ENCODE data around the gene GPC4. TPM values are rescaled to one million over a fixed set of nuclear protein-coding genes. Genes with fewer than 3 reads are reported as not detected.

The GPC4 gene
- total RNA-seq, 1 donor, result 8.3 TPM

DNA sequence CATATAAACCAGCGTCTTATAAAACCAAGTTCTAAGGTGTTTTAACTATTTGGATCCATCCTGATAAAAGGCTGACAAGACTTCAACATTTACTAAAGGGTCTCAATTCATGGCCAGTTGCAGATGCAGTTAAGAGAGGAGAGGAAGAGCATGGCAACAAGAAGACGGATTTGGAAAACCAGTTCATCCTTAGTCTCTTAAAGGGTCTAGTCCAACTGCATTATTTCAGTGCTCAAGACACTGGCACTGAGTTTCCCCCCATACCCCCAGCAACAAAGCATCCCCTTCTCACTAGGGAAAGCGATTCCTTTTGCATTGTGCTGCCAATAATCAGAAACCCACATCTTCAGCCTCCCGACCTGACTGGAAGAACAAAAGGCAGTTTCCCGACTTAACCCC is 106.8 kb downstream of the GPC4 start:
- no peak for DNase-seq (ENCODE audit: insufficient read length, low spot score, missing footprints)
- TF ChIP-seq, protein P1, sequence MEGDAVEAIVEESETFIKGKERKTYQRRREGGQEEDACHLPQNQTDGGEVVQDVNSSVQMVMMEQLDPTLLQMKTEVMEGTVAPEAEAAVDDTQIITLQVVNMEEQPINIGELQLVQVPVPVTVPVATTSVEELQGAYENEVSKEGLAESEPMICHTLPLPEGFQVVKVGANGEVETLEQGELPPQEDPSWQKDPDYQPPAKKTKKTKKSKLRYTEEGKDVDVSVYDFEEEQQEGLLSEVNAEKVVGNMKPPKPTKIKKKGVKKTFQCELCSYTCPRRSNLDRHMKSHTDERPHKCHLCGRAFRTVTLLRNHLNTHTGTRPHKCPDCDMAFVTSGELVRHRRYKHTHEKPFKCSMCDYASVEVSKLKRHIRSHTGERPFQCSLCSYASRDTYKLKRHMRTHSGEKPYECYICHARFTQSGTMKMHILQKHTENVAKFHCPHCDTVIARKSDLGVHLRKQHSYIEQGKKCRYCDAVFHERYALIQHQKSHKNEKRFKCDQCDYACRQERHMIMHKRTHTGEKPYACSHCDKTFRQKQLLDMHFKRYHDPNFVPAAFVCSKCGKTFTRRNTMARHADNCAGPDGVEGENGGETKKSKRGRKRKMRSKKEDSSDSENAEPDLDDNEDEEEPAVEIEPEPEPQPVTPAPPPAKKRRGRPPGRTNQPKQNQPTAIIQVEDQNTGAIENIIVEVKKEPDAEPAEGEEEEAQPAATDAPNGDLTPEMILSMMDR (IDR thresholded peaks at IDR 0.05; ENCODE audit: extremely low read depth, low read depth, low read length), result no peak
- H3K36me3 ChIP-seq (ENCODE audit: insufficient read depth, low read length), result no peaks in the 10 kb centered on the region

DNA sequence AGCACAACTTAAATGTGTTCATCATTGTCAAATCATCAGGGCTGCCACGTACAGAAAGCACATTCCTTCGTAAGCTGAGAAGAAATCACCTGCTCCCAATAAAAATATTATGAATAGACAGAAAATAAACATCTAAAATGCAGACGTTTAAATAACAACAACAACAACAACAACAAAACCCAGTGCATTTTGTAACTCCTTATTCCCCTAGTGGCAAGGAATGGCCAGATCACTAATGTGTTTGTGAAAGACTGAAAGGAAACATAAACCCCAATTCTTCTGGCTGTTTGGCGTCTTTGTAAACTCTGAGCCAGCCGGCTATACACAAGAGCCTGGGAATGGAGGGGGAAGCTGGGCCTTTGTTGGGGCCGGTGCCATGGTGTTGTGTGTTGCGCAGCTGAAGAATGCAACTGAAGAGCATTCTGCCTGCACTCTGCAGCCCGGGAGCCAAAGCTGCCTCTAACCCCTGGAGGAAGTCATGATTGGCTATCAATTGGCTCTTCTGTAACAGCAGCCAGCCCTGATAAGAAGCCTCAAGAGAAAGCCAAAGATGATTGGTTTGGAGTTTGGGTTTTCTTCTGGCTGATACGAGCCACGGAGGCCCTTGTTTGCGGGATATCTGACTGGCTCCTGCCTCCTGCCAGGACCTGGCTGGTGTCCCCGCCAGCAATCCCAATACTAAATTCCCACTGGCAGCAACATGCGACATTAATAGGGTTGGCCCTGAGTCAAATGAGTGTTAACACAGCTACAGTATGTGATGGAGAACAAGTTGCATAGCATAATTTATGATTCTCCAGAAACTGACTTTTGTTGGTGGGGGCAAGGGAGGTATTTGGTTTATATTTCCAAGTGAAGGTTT is 107.4 kb downstream of the GPC4 start:
- Histone ChIP-seq H2AFZ (ENCODE audit: low read length) (no peak overlapping the region), H3K4me3 (ENCODE audit: insufficient read depth, low read length) (no peak overlapping the region), H3K27me3 (ENCODE audit: insufficient read depth, low read length) (peaks cover 17% of the 10 kb centered on the region), H3K4me1 (ENCODE audit: insufficient read depth, low read length) (no peaks in the 10 kb centered on the region), H3K27ac (ENCODE audit: low read depth, low read length) (no peak overlapping the region), H3K36me3 (ENCODE audit: insufficient read depth, low read length) (no peaks in the 10 kb centered on the region), H3K4me2 (ENCODE audit: insufficient read depth, low read length) (no peak overlapping the region), H3K79me2 (ENCODE audit: insufficient read depth, low read length) (no peaks in the 10 kb centered on the region), H3K9me3 (ENCODE audit: low read depth, low read length) (no peaks in the 10 kb centered on the region), H4K20me1 (ENCODE audit: insufficient read depth, low read length) (no peaks in the 10 kb centered on the region)
- TF ChIP-seq, protein P1 (IDR thresholded peaks at IDR 0.05; ENCODE audit: extremely low read depth, low read depth, low read length), result no peak
- no peak for DNase-seq (ENCODE audit: insufficient read length, low spot score, missing footprints)

More for the DNA sequence above, 106.8 kb downstream of the GPC4 start:
- H2AFZ ChIP-seq (ENCODE audit: low read length), result no peak overlapping the region
- H3K4me3 ChIP-seq (ENCODE audit: insufficient read depth, low read length), result no peak overlapping the region
- no peak overlapping the region for H3K4me2 ChIP-seq (ENCODE audit: insufficient read depth, low read length)
- no peaks in the 10 kb centered on the region for H4K20me1 ChIP-seq (ENCODE audit: insufficient read depth, low read length)
- no peaks in the 10 kb centered on the region for H3K79me2 ChIP-seq (ENCODE audit: insufficient read depth, low read length)
- no peak overlapping the region for H3K27ac ChIP-seq (ENCODE audit: low read depth, low read length)
- H3K9me3 ChIP-seq (ENCODE audit: low read depth, low read length), result no peaks in the 10 kb centered on the region
- H3K27me3 ChIP-seq (ENCODE audit: insufficient read depth, low read length), result peaks cover 17% of the 10 kb centered on the region
- no peaks in the 10 kb centered on the region for H3K4me1 ChIP-seq (ENCODE audit: insufficient read depth, low read length)

DNA sequence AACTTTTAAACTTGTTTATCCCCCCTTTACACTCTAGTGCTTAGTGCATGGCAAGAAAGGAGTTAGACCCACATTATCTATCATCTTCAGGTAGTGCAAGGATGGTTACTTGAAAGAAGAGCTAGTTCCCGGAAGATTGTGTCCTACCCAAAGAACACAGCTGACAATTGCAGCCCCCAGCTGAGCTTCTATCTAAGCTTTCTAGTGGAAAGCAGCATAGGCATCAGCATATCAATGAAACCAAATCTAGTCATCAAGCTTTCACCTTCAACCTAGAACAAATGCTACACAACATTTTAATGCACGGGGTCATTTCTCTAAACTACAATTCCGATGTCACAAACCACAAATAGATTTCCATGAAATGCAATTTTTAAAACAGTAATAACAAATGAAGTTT is 108.2 kb downstream of the GPC4 start:
- H3K79me2 ChIP-seq (ENCODE audit: insufficient read depth, low read length), result no peaks in the 10 kb centered on the region
- H2AFZ ChIP-seq (ENCODE audit: low read length), result no peak overlapping the region
- TF ChIP-seq, protein P1 (IDR thresholded peaks at IDR 0.05; ENCODE audit: extremely low read depth, low read depth, low read length), result no peak
- no peaks in the 10 kb centered on the region for H3K9me3 ChIP-seq (ENCODE audit: low read depth, low read length)
- no peaks in the 10 kb centered on the region for H4K20me1 ChIP-seq (ENCODE audit: insufficient read depth, low read length)
- no peak overlapping the region for H3K27ac ChIP-seq (ENCODE audit: low read depth, low read length)
- no peaks in the 10 kb centered on the region for H3K36me3 ChIP-seq (ENCODE audit: insufficient read depth, low read length)
- H3K4me1 ChIP-seq (ENCODE audit: insufficient read depth, low read length), result no peaks in the 10 kb centered on the region
- H3K4me3 ChIP-seq (ENCODE audit: insufficient read depth, low read length), result no peak overlapping the region
- peaks cover 17% of the 10 kb centered on the region for H3K27me3 ChIP-seq (ENCODE audit: insufficient read depth, low read length)
- H3K4me2 ChIP-seq (ENCODE audit: insufficient read depth, low read length), result no peak overlapping the region
- DNase-seq (ENCODE audit: insufficient read length, low spot score, missing footprints), result no peak

DNA sequence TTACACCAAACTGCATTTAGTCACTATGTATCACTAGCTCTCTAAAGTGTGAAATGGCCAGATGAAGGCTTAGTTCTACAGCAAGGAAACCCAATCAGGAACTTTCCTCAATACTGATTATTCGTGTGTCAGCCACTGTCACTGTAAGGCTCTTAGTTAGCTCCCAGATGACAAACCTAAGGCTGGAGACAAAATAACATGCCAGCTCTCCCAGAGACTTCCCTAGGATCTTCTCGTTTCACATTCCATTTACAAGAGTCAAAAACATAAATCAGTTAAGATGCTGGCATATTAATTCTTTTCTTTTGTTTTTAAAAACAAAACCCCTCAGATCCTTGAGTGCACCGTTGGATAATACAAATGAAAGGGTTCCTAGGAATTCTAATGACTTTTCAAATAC is 109.0 kb downstream of the GPC4 start:
- no peaks in the 10 kb centered on the region for H4K20me1 ChIP-seq (ENCODE audit: insufficient read depth, low read length)
- TF ChIP-seq, protein P1 (IDR thresholded peaks at IDR 0.05; ENCODE audit: extremely low read depth, low read depth, low read length), result no peak
- H3K4me2 ChIP-seq (ENCODE audit: insufficient read depth, low read length), result no peak overlapping the region

More for the DNA sequence above, 109.0 kb downstream of the GPC4 start:
- Histone ChIP-seq H3K79me2 (ENCODE audit: insufficient read depth, low read length) (no peaks in the 10 kb centered on the region), H3K9me3 (ENCODE audit: low read depth, low read length) (no peaks in the 10 kb centered on the region), H2AFZ (ENCODE audit: low read length) (no peak overlapping the region), H3K4me3 (ENCODE audit: insufficient read depth, low read length) (no peak overlapping the region), H3K4me1 (ENCODE audit: insufficient read depth, low read length) (no peaks in the 10 kb centered on the region), H3K27ac (ENCODE audit: low read depth, low read length) (no peak overlapping the region), H3K36me3 (ENCODE audit: insufficient read depth, low read length) (no peaks in the 10 kb centered on the region), H3K27me3 (ENCODE audit: insufficient read depth, low read length) (peaks cover 19% of the 10 kb centered on the region)
- DNase-seq (ENCODE audit: insufficient read length, low spot score, missing footprints), result no peak
